GM12878 (cell line): Measurements from ENCODE around the gene RANBP3. TPM values are rescaled to one million over a fixed set of nuclear protein-coding genes. Genes with fewer than 3 reads are reported as not detected.

Source experiments
- ATAC-seq: fragments of 200-7000 bp; cut with Tn5 transposase; 3 replicates; pipeline ENCODE4 v1.9.1; 2020; ENCODE audit warnings: mild to moderate bottlenecking, moderate library complexity
- BruUV-seq: library from RNA; stranded (reverse); fragments of 400-500 nt; replicated peaks from 2 replicates; lab custom pipeline; 2021; lab: Mats Ljungman, UMichigan
- CTCF ChIA-PET: fragments of 300-600 bp; sonication (Branson Sonifier 250); formaldehyde crosslinking; extraction: SDS; loops from one replicate; lab custom pipeline; 2021; ENCODE audit warnings: inconsistent platforms; lab: Yijun Ruan, JAX
- POLR2A ChIA-PET: fragments of 350-600 bp; formaldehyde crosslinking; extraction: SDS; loops from one replicate; lab custom pipeline; 2021; ENCODE audit warnings: inconsistent platforms; lab: Charles Lee
- RAD21 ChIA-PET: fragments of 300-600 bp; sonication (Branson Sonifier 250); formaldehyde crosslinking; loops from one replicate; lab custom pipeline; 2023; ENCODE audit warnings: antibody characterized with exemption; ENCODE audit not compliant: unreplicated experiment; lab: Charles Lee
- SMC1A ChIA-PET: fragments of 300-600 bp; sonication (Branson Sonifier 250); formaldehyde crosslinking; loops from one replicate; lab custom pipeline; 2023; ENCODE audit not compliant: unreplicated experiment, uncharacterized antibody; lab: Charles Lee
- DNase-seq: peaks from one replicate; pipeline ENCODE4 v3.0.0-alpha.2; 2011; ENCODE audit warnings: low read depth, low spot score
- FAIRE-seq: peaks from 3 replicates; lab custom pipeline; 2011; peaks lifted over from hg19 to GRCh38; lab: Jason Lieb, UNC
- H2AFZ ChIP-seq: 2 replicates; pipeline ENCODE4 v1.6.0; 2011; ENCODE audit warnings: low read depth, low read length, control low read depth; ENCODE audit not compliant: control insufficient read depth
- H3K27ac ChIP-seq: 2 replicates; pipeline ENCODE4 v1.5.1; 2011; ENCODE audit warnings: control low read depth; ENCODE audit not compliant: control insufficient read depth, insufficient read depth
- H3K27me3 ChIP-seq, 2 experiments: replicated peaks in 1 of 2; 2 replicates each; pipeline versions ENCODE4 v1.6.0 to v1.6.1; 2011; ENCODE audit warnings: low read length in 1 of 2; ENCODE audit not compliant: control insufficient read depth in 2 of 2, insufficient read depth in 2 of 2
- H3K36me3 ChIP-seq, 2 experiments: 2 replicates each; pipeline ENCODE4 v1.5.1; 2011; ENCODE audit warnings: low read length in 1 of 2; ENCODE audit not compliant: control insufficient read depth in 2 of 2, insufficient read depth in 2 of 2
- H3K4me1 ChIP-seq: 2 replicates; pipeline ENCODE4 v1.6.1; 2011; ENCODE audit warnings: mild to moderate bottlenecking, low read length, moderate library complexity, mixed read lengths; ENCODE audit not compliant: control insufficient read depth, insufficient read depth
- H3K4me2 ChIP-seq: 2 replicates; pipeline ENCODE4 v1.6.0; 2011; ENCODE audit warnings: control low read depth; ENCODE audit not compliant: control insufficient read depth, insufficient read depth
- H3K4me3 ChIP-seq: fragments of 200-600 bp; sonication (generic); 2 replicates; pipeline ENCODE4 v1.5.1; 2016
- H3K79me2 ChIP-seq: 2 replicates; pipeline ENCODE4 v1.6.0; 2011; ENCODE audit warnings: low read length; ENCODE audit not compliant: control insufficient read depth, insufficient read depth
- H3K9ac ChIP-seq: 2 replicates; pipeline ENCODE4 v1.8.0; 2011; ENCODE audit warnings: low read length, control low read depth, mixed read lengths; ENCODE audit not compliant: control insufficient read depth, insufficient read depth
- H3K9me3 ChIP-seq: replicated peaks from 3 replicates; pipeline ENCODE4 v1.5.1; 2011; ENCODE audit warnings: mild to moderate bottlenecking, low read length; ENCODE audit not compliant: control insufficient read depth, insufficient read depth
- H4K20me1 ChIP-seq: 2 replicates; pipeline ENCODE4 v1.6.0; 2011; ENCODE audit not compliant: control insufficient read depth, insufficient read depth
- CREB1 ChIP-seq: IDR thresholded peaks from 2 replicates; pipeline ENCODE4 v1.6.1; 2012; ENCODE audit warnings: low read depth, mild to moderate bottlenecking, inconsistent platforms
- ETV6 ChIP-seq, 2 experiments: fragments of 450-650 bp in 1 of 2; IDR thresholded peaks in 1 of 2; conservative IDR thresholded peaks in 1 of 2; 2 replicates each; pipeline ENCODE4 v1.6.1; 2014; ENCODE audit warnings: antibody characterized with exemption in 1 of 2, borderline replicate concordance in 1 of 2, low read depth in 1 of 2, mild to moderate bottlenecking in 1 of 2, moderate library complexity in 1 of 2
- GATAD2B ChIP-seq: fragments of 450-650 bp; conservative IDR thresholded peaks from 2 replicates; pipeline ENCODE4 v1.6.1; 2017; ENCODE audit warnings: low read depth, mild to moderate bottlenecking, moderate library complexity
- MEF2B ChIP-seq: fragments of 450-650 bp; IDR thresholded peaks from 2 replicates; pipeline ENCODE4 v1.6.1; 2018; ENCODE audit warnings: mild to moderate bottlenecking, moderate library complexity; ENCODE audit not compliant: partially characterized antibody, poor library complexity, severe bottlenecking
- NRF1 ChIP-seq: conservative IDR thresholded peaks from 2 replicates; pipeline ENCODE4 v1.6.1; 2011; ENCODE audit warnings: mild to moderate bottlenecking, low read depth, low read length, improper control_type of control experiment
- RAD21 ChIP-seq: IDR thresholded peaks from 2 replicates; pipeline ENCODE4 v1.6.1; 2011; ENCODE audit warnings: mild to moderate bottlenecking, low read depth, low read length, moderate library complexity; ENCODE audit not compliant: insufficient read depth
- RFX5 ChIP-seq: IDR thresholded peaks from 2 replicates; pipeline ENCODE4 v1.6.1; 2011; ENCODE audit warnings: low read depth, low read length, improper control_type of control experiment
- SP1 ChIP-seq: IDR thresholded peaks from one replicate; pipeline ENCODE4 v1.6.1; 2011; ENCODE audit warnings: low read depth, low read length
- TCF12 ChIP-seq: IDR thresholded peaks from 2 replicates; pipeline ENCODE4 v1.6.1; 2011; ENCODE audit warnings: low read depth, mild to moderate bottlenecking, low read length
- ZNF207 ChIP-seq: fragments of 450-650 bp; IDR thresholded peaks from 2 replicates; pipeline ENCODE4 v1.6.1; 2014; ENCODE audit warnings: antibody characterized with exemption, mild to moderate bottlenecking, borderline replicate concordance
- WGBS: methylation state at CpG from one replicate; pipeline ENCODE4 v1.1.6; 2016; ENCODE audit warnings: low lambda C conversion rate; ENCODE audit not compliant: insufficient replicate concordance, insufficient coverage; ENCODE audit errors: missing lambda C conversion rate; 5-methylcytosine and 5-hydroxymethylcytosine counted together
- in situ Hi-C: fragments of 300-500 bp; cut with MboI; formaldehyde crosslinking; loops from 9 replicates; pipeline ENCODE4 v1.14.3; 2018; ENCODE audit warnings: mixed read lengths
- intact Hi-C: fragments of 100-400 bp; cut with micrococcal nuclease; formaldehyde crosslinking; loops from one replicate; pipeline ENCODE4 v1.14.2; 2022; ENCODE audit not compliant: unreplicated experiment
- polyA plus RNA-seq, 11 experiments: library from polyadenylated mRNA; depleted of rRNA in 4 of 11; unstranded in 6 of 11; stranded (reverse) in 5 of 11; fragments of >200 nt; fragmentation: Nextera tagmentation in 4 of 11; fragmentation: Illumina TruSeq in 1 of 11; extraction: Ambion mirVana in 4 of 11; extraction: Trizol in 1 of 11; gene quantifications; 1 replicate in 1 of 11; 2 replicates in 10 of 11; pipeline versions ENCODE4 v1.2.1 to v1.2.3, GENCODE V29; 2011 to 2016; ENCODE audit warnings: inconsistent platforms in 2 of 11, missing spikeins in 2 of 11, low read depth in 1 of 11
- total RNA-seq, 4 experiments: library from RNA; depleted of rRNA in 3 of 4; stranded (reverse); fragments of >200 nt in 3 of 4; fragmentation: Illumina TruSeq in 1 of 4; extraction: Trizol in 1 of 4; gene quantifications; 2 replicates each; pipeline versions ENCODE4 v1.2.1 to v1.2.3, GENCODE V29; 2013 to 2021
- TF ChIP-seq, protein P1 (sequence below): fragments of 450-650 bp; IDR thresholded peaks from 2 replicates; pipeline ENCODE4 v1.6.1; 2017; ENCODE audit warnings: mild to moderate bottlenecking, moderate library complexity
- TF ChIP-seq, protein P2 (sequence below): IDR thresholded peaks from 2 replicates; pipeline ENCODE4 v1.6.1; 2011; ENCODE audit warnings: low read depth, mild to moderate bottlenecking, low read length, moderate library complexity, borderline replicate concordance; ENCODE audit errors: extremely low read depth

The RANBP3 gene
- total and polyA plus RNA-seq, 10 of the 15 experiments (the other 5 are each of a cell fraction or from before 2014, with no cell fraction given), result 1.1 to 81.6 (median 60.0) TPM

DNA sequence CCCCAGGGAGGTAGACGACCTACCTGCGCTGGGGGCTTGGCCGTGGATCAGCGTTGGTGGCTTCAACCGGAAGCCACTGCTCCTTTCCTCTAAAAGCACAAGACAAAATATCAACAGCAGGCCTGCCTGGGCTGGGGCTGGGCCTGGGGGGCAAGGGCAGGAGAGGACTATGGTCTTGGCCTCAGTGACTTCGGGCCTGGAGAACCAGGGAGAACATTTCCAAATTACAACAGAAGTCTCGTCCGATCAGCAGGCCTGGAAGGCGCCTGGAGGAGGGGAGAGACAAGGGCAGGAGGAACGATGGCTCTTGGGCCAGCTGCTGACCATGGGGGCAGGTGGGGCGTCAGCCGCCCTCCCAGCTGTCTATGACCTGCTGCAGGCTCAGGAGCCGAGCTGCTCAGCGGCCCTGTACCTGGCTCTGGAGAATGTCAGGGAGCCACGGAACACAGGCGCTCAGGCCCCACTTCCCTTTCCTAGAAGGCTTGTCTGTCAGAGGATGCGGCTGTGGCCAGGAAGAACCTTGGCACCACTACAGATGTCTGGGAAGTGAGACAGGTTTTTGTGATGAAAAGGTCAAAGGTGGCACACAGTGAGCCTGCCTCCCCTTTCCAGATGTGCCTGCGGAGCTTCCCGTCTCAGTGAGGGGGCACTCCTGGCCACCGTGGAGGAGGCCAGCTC is 44.4 kb downstream of the RANBP3 start:
- Histone ChIP-seq H3K36me3 (peaks cover 17 to 41% of the 10 kb centered on the region in 2 experiments; a peak in 3 of 4 replicates), H3K4me2 (no peak overlapping the region), H3K9me3 (no peaks in the 10 kb centered on the region), H3K4me1 (0 out of 2 replicates have a peak, but pooled peaks cover under 1% of the 10 kb centered on the region), H3K79me2 (no peaks in the 10 kb centered on the region), H3K27me3 (no peaks in the 10 kb centered on the region), H3K4me3 (no peak overlapping the region), H4K20me1 (no peaks in the 10 kb centered on the region), H2AFZ (no peak overlapping the region), H3K9ac (no peak overlapping the region), H3K27ac (no peak overlapping the region)
- intact Hi-C loops, result no loop called here
- ChIA-PET SMC1A (no interaction called here), POLR2A (no interaction called here), RAD21 (no interaction called here), CTCF (no interaction called here)
- in situ Hi-C loops, result no loop called here
- FAIRE-seq, result no peak
- no TSS peak for BruUV-seq
- 97% methylated on average over 20 of the region's 20 CpGs for WGBS
- DNase-seq, result no peak
- no peak for ATAC-seq
- no peak for TF ChIP-seq ETV6 (conservative IDR thresholded peaks at IDR 0.05 in 1 of 2, IDR thresholded peaks at IDR 0.05 in 1 of 2; ENCODE audit: borderline replicate concordance in 1 of 2, low read depth in 1 of 2)
- TF ChIP-seq SP1, result no peak
- no peak for TF ChIP-seq NRF1
- no peak for TF ChIP-seq GATAD2B

DNA sequence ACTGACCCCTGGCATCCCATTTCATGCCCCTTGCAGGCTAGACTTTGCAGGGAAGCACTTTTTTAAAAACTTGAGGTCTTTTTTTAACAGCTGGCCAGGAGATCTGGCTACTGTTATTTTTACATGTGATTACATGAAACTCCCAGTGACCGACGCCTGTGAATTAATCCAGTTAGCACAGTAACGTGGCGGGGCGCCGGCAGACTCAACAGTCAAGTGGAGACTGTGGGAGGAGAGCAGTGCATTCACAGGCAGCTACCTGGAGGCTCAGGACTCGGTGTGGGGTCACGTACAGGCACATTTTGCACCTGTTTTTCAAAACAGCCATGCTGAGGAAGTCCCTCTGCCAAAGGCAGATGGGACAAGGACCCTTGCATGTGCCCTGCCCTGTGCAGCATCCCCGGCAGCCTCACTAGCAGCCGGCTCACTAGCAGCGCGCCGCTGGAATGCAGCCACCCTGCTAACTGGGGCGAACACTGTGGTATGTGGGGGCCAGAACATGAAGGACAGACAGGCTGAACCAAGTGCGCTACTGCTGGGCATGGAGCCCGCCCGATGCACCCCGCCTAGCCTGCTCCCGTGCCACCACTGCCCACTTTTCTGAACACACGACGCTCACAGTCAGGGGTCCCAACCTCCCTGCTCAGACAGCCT is 45.2 kb downstream of the RANBP3 start:
- WGBS, result 99% methylated on average over 21 of the region's 21 CpGs
- ChIA-PET SMC1A (no interaction called here), POLR2A (no interaction called here), RAD21 (no interaction called here), CTCF (no interaction called here)
- Histone ChIP-seq H3K4me3 (no peak overlapping the region), H3K9ac (no peak overlapping the region), H4K20me1 (no peaks in the 10 kb centered on the region), H3K27ac (no peak overlapping the region), H3K4me2 (no peak overlapping the region), H3K79me2 (no peaks in the 10 kb centered on the region), H3K27me3 (no peaks in the 10 kb centered on the region), H3K36me3 (peaks cover 18 to 39% of the 10 kb centered on the region in 2 experiments; a peak in 3 of 4 replicates), H3K9me3 (no peaks in the 10 kb centered on the region), H2AFZ (no peak overlapping the region), H3K4me1 (peaks cover 8% of the 10 kb centered on the region)
- FAIRE-seq, result no peak
- ATAC-seq, result no peak
- in situ Hi-C loops (no loop called here), intact Hi-C loops (no loop called here)
- DNase-seq, result no peak
- no TSS peak for BruUV-seq
- TF ChIP-seq CREB1, result no peak
- no peak for TF ChIP-seq TCF12
- no peak for TF ChIP-seq MEF2B
- TF ChIP-seq ZNF207, result no peak
- no peak for TF ChIP-seq RFX5
- TF ChIP-seq, protein P1, sequence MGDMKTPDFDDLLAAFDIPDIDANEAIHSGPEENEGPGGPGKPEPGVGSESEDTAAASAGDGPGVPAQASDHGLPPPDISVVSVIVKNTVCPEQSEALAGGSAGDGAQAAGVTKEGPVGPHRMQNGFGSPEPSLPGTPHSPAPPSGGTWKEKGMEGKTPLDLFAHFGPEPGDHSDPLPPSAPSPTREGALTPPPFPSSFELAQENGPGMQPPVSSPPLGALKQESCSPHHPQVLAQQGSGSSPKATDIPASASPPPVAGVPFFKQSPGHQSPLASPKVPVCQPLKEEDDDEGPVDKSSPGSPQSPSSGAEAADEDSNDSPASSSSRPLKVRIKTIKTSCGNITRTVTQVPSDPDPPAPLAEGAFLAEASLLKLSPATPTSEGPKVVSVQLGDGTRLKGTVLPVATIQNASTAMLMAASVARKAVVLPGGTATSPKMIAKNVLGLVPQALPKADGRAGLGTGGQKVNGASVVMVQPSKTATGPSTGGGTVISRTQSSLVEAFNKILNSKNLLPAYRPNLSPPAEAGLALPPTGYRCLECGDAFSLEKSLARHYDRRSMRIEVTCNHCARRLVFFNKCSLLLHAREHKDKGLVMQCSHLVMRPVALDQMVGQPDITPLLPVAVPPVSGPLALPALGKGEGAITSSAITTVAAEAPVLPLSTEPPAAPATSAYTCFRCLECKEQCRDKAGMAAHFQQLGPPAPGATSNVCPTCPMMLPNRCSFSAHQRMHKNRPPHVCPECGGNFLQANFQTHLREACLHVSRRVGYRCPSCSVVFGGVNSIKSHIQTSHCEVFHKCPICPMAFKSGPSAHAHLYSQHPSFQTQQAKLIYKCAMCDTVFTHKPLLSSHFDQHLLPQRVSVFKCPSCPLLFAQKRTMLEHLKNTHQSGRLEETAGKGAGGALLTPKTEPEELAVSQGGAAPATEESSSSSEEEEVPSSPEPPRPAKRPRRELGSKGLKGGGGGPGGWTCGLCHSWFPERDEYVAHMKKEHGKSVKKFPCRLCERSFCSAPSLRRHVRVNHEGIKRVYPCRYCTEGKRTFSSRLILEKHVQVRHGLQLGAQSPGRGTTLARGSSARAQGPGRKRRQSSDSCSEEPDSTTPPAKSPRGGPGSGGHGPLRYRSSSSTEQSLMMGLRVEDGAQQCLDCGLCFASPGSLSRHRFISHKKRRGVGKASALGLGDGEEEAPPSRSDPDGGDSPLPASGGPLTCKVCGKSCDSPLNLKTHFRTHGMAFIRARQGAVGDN, result no peak
- TF ChIP-seq, protein P2, sequence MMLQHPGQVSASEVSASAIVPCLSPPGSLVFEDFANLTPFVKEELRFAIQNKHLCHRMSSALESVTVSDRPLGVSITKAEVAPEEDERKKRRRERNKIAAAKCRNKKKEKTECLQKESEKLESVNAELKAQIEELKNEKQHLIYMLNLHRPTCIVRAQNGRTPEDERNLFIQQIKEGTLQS, result no peak
- TF ChIP-seq RAD21, result no peak
